ENCODE results near the gene TMUB1. TPM values are rescaled to one million over a fixed set of nuclear protein-coding genes. Genes with fewer than 3 reads are reported as not detected.
A peak's percentile ranks its signal among the peaks of the same experiment; 100 is the strongest.

Gene TMUB1
- total and polyA plus RNA-seq, 9 of the 15 experiments (the other 6 are each of a cell fraction or from before 2014, with no cell fraction given), result 0.14 to 241 (median 74.1) TPM

DNA sequence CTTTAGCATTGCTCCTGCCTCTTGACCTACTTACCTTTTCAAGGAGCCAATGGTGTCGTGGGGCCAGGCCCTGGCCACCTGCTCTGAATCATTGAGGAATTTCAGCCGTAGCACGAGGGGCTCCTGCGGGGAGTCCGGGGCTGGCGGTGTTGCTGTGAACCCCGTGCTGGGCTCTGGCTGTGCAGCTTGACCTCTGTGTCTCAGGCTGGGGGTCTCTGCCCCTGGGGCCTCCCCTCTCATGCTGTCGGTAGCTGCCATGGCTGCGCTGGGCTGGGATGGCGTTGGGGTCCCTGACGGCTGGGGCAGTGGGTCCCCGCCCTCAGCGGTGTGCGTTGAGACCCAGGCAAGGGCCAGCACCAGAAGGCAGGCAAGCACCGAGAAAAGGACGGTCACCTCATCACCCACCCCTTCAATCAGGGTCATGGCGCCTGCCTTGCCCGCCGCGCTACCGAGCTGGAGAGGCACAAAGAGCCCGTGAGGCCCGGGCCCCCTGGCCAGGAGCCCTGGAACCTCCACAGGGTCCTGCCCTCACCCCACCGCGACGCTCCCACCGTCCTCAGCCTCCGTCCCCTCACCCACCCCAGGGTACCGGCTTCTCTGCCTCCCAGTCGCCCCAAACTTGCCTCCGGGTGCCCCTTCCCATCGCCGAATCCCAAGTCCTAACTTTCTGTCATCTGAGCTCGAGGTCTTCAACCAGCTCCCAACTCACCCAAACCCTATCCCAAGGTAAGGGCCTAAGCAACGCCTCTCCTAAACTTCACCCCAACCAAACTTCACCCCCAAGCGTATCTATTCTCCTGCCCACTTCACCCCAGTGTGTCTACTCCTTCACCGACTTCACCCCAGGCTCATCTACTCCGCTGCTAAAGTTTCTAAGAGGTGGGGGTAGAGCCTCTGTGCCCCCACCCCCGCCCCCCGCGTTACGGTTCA is 887 bp downstream of the TMUB1 start (continued):
- TF ChIP-seq, protein P1, sequence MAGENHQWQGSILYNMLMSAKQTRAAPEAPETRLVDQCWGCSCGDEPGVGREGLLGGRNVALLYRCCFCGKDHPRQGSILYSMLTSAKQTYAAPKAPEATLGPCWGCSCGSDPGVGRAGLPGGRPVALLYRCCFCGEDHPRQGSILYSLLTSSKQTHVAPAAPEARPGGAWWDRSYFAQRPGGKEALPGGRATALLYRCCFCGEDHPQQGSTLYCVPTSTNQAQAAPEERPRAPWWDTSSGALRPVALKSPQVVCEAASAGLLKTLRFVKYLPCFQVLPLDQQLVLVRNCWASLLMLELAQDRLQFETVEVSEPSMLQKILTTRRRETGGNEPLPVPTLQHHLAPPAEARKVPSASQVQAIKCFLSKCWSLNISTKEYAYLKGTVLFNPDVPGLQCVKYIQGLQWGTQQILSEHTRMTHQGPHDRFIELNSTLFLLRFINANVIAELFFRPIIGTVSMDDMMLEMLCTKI (IDR thresholded peaks at IDR 0.05; ENCODE audit: partially characterized antibody), result no peak
- TF ChIP-seq SIX5 (IDR thresholded peaks at IDR 0.05; ENCODE audit: borderline replicate concordance in 1 of 2, insufficient read depth in 1 of 2, low read depth in 1 of 2, low read length in 2 of 2) (no peak), HDAC1 (IDR thresholded peaks at IDR 0.05) (peak in 1 of 2 experiments; percentile 83; a peak in 2 of 4 replicates), ZNF592 (IDR thresholded peaks at IDR 0.05) (no peak), ZNF24 (IDR thresholded peaks at IDR 0.05) (no peak), PHF20 (IDR thresholded peaks at IDR 0.05; ENCODE audit: partially characterized antibody) (no peak), GABPB1 (CRISPR knock-in tag; IDR thresholded peaks at IDR 0.05) (no peak), ERF (CRISPR knock-in tag; IDR thresholded peaks at IDR 0.05) (no peak), CHD4 (IDR thresholded peaks at IDR 0.05; ENCODE audit: insufficient read depth, insufficient replicate concordance, low read depth, low read length, poor library complexity, severe bottlenecking) (no peak), SIN3B (IDR thresholded peaks at IDR 0.05; ENCODE audit: low read depth) (no peak), ZNF239 (CRISPR knock-in tag; IDR thresholded peaks at IDR 0.05) (no peak), PURB (CRISPR knock-in tag; IDR thresholded peaks at IDR 0.05; ENCODE audit: low read depth) (no peak), ZNF696 (CRISPR knock-in tag; conservative IDR thresholded peaks at IDR 0.05) (no peak), ZNF253 (CRISPR knock-in tag; conservative IDR thresholded peaks at IDR 0.05) (no peak), ZFP36 (IDR thresholded peaks at IDR 0.05; ENCODE audit: low read depth, low read length, partially characterized antibody) (no peak), RAD51 (IDR thresholded peaks at IDR 0.05; ENCODE audit: borderline replicate concordance, low read depth) (no peak), CBFA2T3 (IDR thresholded peaks at IDR 0.05) (no peak), SMAD3 (CRISPR knock-in tag; conservative IDR thresholded peaks at IDR 0.05) (no peak)
- TF ChIP-seq, protein P2, sequence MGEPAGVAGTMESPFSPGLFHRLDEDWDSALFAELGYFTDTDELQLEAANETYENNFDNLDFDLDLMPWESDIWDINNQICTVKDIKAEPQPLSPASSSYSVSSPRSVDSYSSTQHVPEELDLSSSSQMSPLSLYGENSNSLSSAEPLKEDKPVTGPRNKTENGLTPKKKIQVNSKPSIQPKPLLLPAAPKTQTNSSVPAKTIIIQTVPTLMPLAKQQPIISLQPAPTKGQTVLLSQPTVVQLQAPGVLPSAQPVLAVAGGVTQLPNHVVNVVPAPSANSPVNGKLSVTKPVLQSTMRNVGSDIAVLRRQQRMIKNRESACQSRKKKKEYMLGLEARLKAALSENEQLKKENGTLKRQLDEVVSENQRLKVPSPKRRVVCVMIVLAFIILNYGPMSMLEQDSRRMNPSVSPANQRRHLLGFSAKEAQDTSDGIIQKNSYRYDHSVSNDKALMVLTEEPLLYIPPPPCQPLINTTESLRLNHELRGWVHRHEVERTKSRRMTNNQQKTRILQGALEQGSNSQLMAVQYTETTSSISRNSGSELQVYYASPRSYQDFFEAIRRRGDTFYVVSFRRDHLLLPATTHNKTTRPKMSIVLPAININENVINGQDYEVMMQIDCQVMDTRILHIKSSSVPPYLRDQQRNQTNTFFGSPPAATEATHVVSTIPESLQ (CRISPR knock-in tag; IDR thresholded peaks at IDR 0.05), result peak; percentile 94; the same call in 1 of the 2 replicates
- TF ChIP-seq, protein P3, sequence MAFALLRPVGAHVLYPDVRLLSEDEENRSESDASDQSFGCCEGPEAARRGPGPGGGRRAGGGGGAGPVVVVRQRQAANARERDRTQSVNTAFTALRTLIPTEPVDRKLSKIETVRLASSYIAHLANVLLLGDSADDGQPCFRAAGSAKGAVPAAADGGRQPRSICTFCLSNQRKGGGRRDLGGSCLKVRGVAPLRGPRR (CRISPR knock-in tag; IDR thresholded peaks at IDR 0.05), result no peak

Measured in K562 (cell line).